Neutrophil (primary cell): ENCODE data around the gene RPRD1B.

Source experiments
- H3K27ac ChIP-seq: fragments of 200-600 bp; sonication (generic); 2 replicates; pipeline ENCODE4 v1.5.1; 2016; ENCODE audit warnings: mild to moderate bottlenecking, moderate library complexity
- H3K27me3 ChIP-seq: fragments of 200-600 bp; sonication (generic); 2 replicates; pipeline ENCODE4 v1.6.0; 2016; ENCODE audit warnings: mild to moderate bottlenecking
- H3K36me3 ChIP-seq: fragments of 200-600 bp; sonication (generic); 2 replicates; pipeline ENCODE4 v1.5.1; 2017
- H3K4me1 ChIP-seq, 2 experiments: fragments of 200-600 bp in 1 of 2; sonication (generic) in 1 of 2; 1 replicate in 1 of 2; 2 replicates in 1 of 2; pipeline versions ENCODE4 v1.5.1 to v1.6.1; 2013 to 2016; ENCODE audit warnings: low read depth in 1 of 2, low read length in 1 of 2, mild to moderate bottlenecking in 1 of 2, moderate library complexity in 1 of 2; ENCODE audit not compliant: control insufficient read depth in 1 of 2, insufficient read depth in 1 of 2
- H3K4me3 ChIP-seq, 2 experiments: fragments of 200-600 bp in 1 of 2; sonication (generic) in 1 of 2; 1 replicate in 1 of 2; 2 replicates in 1 of 2; pipeline ENCODE4 v1.5.1; 2013 to 2016; ENCODE audit warnings: low read depth in 1 of 2, low read length in 1 of 2, mild to moderate bottlenecking in 1 of 2, moderate library complexity in 1 of 2
- H3K9me3 ChIP-seq: fragments of 200-600 bp; sonication (generic); 2 replicates; pipeline ENCODE4 v1.5.1; 2016
- CTCF ChIP-seq: fragments of 200-600 bp; sonication (generic); IDR thresholded peaks from 2 replicates; pipeline ENCODE4 v1.5.1; 2016; ENCODE audit warnings: antibody characterized with exemption

RPRD1B gene

GRCh38 chr20:38011696-38012095, 21.9 kb upstream of the RPRD1B start:
- H3K27ac ChIP-seq: no peak overlapping the region
- no peak overlapping the region for H3K4me3 ChIP-seq
- H3K9me3 ChIP-seq: no peaks in the 10 kb centered on the region
- no peak for TF ChIP-seq CTCF
- no peaks in the 10 kb centered on the region for H3K27me3 ChIP-seq
- no peaks in the 10 kb centered on the region for H3K4me1 ChIP-seq
- peaks cover 46% of the 10 kb centered on the region for H3K36me3 ChIP-seq

- peaks cover 52% of the 10 kb centered on the region for H3K36me3 ChIP-seq
- TF ChIP-seq CTCF: no peak
These were observed 21.2 kb upstream of the RPRD1B start for GRCh38 chr20:38012332-38012731.

GRCh38 chr20:38013887-38014286, 19.7 kb upstream of the RPRD1B start:
- Histone ChIP-seq H3K4me1 (no peaks in the 10 kb centered on the region), H3K27ac (no peak overlapping the region), H3K36me3 (peaks cover 57% of the 10 kb centered on the region), H3K9me3 (peaks cover 6% of the 10 kb centered on the region), H3K4me3 (no peak overlapping the region), H3K27me3 (no peaks in the 10 kb centered on the region)
- TF ChIP-seq CTCF: no peak

More at GRCh38 chr20:38012332-38012731, 21.2 kb upstream of the RPRD1B start:
- Histone ChIP-seq H3K27ac (no peak overlapping the region), H3K4me3 (no peak overlapping the region), H3K4me1 (no peaks in the 10 kb centered on the region), H3K9me3 (peaks cover under 1% of the 10 kb centered on the region), H3K27me3 (no peaks in the 10 kb centered on the region)

DNA sequence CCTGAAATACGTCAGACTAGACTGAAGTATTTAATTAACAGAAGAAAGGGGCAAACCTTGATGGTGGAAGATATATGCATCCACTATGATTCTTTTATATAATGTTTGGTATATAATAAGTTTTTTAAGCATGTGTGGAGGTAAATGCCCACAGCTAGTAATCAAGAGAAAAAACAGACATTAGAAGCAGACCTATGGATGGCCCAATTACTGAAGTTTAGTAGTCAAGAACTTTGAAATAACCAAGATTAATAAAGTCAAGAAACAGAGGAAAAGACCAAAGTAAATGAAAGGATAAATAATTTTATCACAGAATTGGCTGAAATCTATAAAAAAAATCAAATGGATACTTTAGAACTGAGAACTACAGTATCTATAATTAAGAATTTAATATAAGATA, 15.6 kb upstream of the RPRD1B start:
- Histone ChIP-seq H3K36me3 (peaks cover 34% of the 10 kb centered on the region), H3K27ac (no peak overlapping the region), H3K27me3 (no peaks in the 10 kb centered on the region), H3K4me3 (no peak overlapping the region), H3K9me3 (peaks cover 6% of the 10 kb centered on the region), H3K4me1 (peaks cover 0 to under 1% of the 10 kb centered on the region in 2 experiments)
- no peak for TF ChIP-seq CTCF

DNA sequence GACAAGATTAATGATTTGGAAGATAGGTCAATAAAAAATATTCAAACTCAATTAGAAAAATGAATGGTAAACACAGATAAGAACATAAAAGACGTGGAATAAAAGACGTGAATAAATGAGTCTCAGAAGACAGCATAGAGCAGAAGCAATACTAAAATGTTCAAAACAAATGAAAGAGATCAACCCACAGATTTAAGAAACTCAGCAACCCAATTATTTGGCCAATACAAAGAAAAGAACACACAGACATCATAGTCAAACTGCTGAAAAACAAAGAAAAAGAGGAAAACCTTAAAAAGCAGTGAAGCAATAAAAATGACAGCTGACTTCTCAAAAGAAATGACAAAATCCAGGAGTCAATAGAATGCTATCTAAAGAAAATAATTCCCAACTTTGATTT, 15.2 kb upstream of the RPRD1B start:
- H3K27ac ChIP-seq: no peak overlapping the region
- H3K36me3 ChIP-seq: peaks cover 29% of the 10 kb centered on the region
- no peak for TF ChIP-seq CTCF
- peaks cover 4 to 5% of the 10 kb centered on the region in 2 experiments for H3K4me1 ChIP-seq
- no peak overlapping the region for H3K4me3 ChIP-seq
- H3K27me3 ChIP-seq: no peaks in the 10 kb centered on the region
- H3K9me3 ChIP-seq: peaks cover 6% of the 10 kb centered on the region
